Esophagus squamous epithelium (tissue), 4 donors: ENCODE measurements around the gene GTF3C1.

Source experiments
- POLR2A ChIP-seq, 4 donors: fragments of 450-650 bp; IDR thresholded peaks; one replicate each; pipeline ENCODE4 v1.6.1; 2017; ENCODE audit warnings: antibody characterized with exemption in 4 of 4, mild to moderate bottlenecking in 4 of 4, moderate library complexity in 3 of 4
- TF ChIP-seq, protein P1 (sequence below), 6 experiments: fragments of 450-650 bp in 4 of 6; fragments of 200-600 bp in 2 of 6; sonication (generic) in 2 of 6; IDR thresholded peaks; one replicate each; pipeline ENCODE4 v1.5.1; 2016 to 2019; ENCODE audit warnings: antibody characterized with exemption in 6 of 6, mild to moderate bottlenecking in 4 of 6, moderate library complexity in 4 of 6

DNA sequence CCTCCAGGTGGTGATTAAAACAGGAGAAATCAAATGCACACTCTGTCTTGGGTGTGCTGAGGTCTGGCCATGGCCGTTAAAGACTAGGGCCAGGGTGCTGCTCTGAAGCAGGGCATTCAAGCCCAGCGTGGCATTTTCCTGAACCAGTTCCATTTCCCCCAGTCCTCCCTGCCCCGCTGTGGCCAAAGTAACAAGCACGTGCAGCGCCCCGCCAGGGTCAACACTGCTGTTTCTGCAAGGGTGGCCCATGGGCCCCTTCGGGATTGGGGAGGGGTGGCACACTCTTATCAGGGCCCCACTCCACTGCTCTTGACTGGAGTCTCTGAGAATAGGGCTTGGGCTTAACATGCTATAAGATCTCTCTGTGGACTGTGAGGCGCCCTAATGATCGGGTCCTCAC, 74.8 kb downstream of the GTF3C1 start:
- no peak for TF ChIP-seq POLR2A (IDR thresholded peaks at IDR 0.05)
- TF ChIP-seq, protein P1, sequence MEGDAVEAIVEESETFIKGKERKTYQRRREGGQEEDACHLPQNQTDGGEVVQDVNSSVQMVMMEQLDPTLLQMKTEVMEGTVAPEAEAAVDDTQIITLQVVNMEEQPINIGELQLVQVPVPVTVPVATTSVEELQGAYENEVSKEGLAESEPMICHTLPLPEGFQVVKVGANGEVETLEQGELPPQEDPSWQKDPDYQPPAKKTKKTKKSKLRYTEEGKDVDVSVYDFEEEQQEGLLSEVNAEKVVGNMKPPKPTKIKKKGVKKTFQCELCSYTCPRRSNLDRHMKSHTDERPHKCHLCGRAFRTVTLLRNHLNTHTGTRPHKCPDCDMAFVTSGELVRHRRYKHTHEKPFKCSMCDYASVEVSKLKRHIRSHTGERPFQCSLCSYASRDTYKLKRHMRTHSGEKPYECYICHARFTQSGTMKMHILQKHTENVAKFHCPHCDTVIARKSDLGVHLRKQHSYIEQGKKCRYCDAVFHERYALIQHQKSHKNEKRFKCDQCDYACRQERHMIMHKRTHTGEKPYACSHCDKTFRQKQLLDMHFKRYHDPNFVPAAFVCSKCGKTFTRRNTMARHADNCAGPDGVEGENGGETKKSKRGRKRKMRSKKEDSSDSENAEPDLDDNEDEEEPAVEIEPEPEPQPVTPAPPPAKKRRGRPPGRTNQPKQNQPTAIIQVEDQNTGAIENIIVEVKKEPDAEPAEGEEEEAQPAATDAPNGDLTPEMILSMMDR (IDR thresholded peaks at IDR 0.05): no peak
